ENCODE data around the gene CDH23. TPM values are rescaled to one million over a fixed set of nuclear protein-coding genes. Genes with fewer than 3 reads are reported as not detected.

The CDH23 gene
- total RNA-seq, 4 donors from 2014 or later = 14.4 to 29.6 (median 19.7) TPM

DNA sequence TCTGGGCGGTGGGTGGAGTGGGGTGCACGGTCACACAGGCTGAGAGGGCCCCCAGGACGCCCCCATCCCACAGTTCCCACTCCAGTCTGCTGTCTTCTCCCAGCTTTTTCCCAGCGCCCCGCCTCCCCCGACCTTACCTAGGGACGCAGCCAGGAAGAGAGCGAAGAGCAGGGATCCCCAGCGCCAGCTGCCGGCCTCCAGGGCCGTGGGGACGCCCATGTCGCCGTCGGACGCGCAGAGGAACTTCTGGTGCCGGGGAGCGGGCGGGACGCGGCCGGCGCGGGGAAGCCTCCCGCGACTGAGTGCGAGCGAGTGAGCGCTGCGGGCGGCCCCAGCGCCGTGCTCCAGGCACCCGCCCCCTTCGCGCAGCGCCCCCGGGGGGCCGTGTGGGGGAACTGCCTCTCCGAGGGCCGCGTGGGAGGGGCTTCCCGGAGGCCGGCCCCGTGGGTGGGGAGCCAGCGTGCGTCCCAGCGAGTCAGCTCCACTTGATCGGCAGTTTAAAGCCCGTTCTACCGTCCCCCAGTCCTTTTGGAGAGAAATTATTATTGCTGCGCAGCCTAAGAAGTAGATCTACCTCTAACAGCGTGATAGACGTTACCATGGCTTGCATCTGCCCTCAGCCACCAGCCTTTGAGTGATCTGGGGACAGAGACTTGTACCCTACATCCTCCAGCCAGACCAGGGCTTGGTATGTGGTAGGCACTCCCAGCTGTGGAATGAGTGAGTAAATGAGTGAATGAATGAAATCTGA lies 376.7 kb downstream of the CDH23 start, which contains the start of gene VSIR:
VSIR (minus strand) TSS at position 300 of the 751 bp plus-strand sequence; CDS start at position 219, 81 bp downstream.
- Histone ChIP-seq H3K4me3 (peak within 1 kb of the TSS; percentile 76 to 95 (median 85)), H3K9me3 (no peaks in the 10 kb centered on the region), H3K4me1 (peaks cover 60 to 81% (median 71%) of the 10 kb centered on the region in 4 donors), H3K27ac (replicated peaks in 1 of 4) (peak within 1 kb of the TSS; percentile 94 to 98 (median 96)), H3K27me3 (no peaks in the 10 kb centered on the region), H3K36me3 (no peaks in the 10 kb centered on the region)
- TF ChIP-seq EP300 (IDR thresholded peaks at IDR 0.05) = no peak
- peak; percentile 83 to 97 for TF ChIP-seq POLR2AphosphoS5 (IDR thresholded peaks at IDR 0.05)
- peak; percentile 89 for TF ChIP-seq POLR2A (IDR thresholded peaks at IDR 0.05; ENCODE audit: low read depth)
- TF ChIP-seq, protein P1, sequence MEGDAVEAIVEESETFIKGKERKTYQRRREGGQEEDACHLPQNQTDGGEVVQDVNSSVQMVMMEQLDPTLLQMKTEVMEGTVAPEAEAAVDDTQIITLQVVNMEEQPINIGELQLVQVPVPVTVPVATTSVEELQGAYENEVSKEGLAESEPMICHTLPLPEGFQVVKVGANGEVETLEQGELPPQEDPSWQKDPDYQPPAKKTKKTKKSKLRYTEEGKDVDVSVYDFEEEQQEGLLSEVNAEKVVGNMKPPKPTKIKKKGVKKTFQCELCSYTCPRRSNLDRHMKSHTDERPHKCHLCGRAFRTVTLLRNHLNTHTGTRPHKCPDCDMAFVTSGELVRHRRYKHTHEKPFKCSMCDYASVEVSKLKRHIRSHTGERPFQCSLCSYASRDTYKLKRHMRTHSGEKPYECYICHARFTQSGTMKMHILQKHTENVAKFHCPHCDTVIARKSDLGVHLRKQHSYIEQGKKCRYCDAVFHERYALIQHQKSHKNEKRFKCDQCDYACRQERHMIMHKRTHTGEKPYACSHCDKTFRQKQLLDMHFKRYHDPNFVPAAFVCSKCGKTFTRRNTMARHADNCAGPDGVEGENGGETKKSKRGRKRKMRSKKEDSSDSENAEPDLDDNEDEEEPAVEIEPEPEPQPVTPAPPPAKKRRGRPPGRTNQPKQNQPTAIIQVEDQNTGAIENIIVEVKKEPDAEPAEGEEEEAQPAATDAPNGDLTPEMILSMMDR (IDR thresholded peaks at IDR 0.05) = peak; percentile 91 to 95 (median 94)
- intact Hi-C loops (cut with DNase I) = loop anchor here (5.0 kb wide), 2 partner anchors 61 to 151 kb away; no protein-coding TSS in a partner anchor
- peak; percentile 96 for DNase-seq (ENCODE audit: extremely low spot score)
- WGBS = 2% methylated on average over 8 of the region's 55 CpGs

DNA sequence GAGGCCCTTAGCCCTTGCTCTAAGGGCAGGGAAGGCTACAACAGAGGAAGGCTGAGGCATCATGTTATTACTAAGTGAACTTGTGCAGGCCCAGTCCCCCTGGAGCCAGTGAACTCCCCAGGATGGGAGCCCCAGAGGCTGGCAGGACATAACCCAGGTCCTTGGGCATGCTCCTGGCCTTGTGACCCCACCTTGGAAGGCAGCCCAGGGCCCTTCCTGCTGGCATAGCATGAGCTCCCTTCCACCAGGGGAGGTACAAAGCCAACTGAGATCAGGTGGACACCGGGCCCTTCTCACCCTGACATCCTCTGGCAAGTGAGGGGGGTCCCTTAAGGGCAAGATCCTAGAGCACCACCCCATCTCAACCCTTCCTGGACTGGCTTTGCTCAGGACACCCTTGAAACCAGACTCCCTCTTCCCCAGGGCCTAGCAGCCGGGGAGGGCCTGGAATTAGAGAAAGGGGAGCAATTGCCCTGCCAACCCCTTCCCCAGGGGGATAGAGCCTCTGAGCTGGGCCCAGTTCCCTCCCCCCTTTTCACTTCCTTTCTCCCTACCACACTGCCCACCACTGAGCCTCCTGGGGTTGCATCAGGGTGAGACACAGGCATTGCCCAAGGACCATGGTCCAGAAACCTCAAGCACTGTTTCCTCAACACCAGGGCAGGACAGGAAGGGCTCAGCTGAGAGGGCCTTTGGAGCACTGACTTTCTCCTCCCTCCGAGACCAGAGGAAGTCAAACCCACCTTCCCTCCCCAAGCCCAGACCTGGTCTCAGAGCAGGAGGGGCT lies 378.4 kb downstream of the CDH23 start:
- TF ChIP-seq, protein P1 (IDR thresholded peaks at IDR 0.05) = no peak
- TF ChIP-seq POLR2AphosphoS5 (IDR thresholded peaks at IDR 0.05) (no peak), EP300 (IDR thresholded peaks at IDR 0.05) (no peak), POLR2A (IDR thresholded peaks at IDR 0.05; ENCODE audit: low read depth) (no peak)

DNA sequence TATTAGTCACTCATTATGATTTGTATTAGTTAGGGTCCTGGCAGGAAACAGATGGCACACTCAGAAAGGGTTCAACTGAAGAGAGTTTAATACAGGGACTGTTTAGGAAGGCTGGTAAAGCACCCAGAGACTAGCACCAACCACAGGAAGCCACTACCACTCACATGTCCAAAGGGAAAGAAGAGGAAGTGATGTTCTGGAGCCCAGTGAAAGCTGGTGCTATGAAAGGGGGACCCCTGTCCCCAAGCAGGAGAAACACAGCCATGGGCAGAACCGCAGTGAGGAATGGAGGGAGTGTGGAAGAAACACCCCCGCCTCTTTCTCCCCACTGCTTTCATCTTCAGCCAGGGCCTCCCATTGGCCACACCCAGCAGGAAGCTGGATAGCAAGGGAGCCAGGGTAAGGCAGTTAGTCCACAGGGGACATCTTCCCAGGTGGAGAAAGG lies 379.8 kb downstream of the CDH23 start:
- no peak for DNase-seq (ENCODE audit: extremely low spot score)
- Histone ChIP-seq H3K36me3 (no peaks in the 10 kb centered on the region), H3K9me3 (no peaks in the 10 kb centered on the region), H3K4me3 (no peak overlapping the region), H3K27ac (replicated peaks in 1 of 4) (no peak overlapping the region), H3K4me1 (peaks cover 30 to 50% (median 40%) of the 10 kb centered on the region in 4 donors), H3K27me3 (no peaks in the 10 kb centered on the region)
- intact Hi-C loops (cut with DNase I) = loop anchor here (2.0 kb wide), 1 partner anchor 454 kb away; no protein-coding TSS in a partner anchor
- 85% methylated on average over 2 of the region's 2 CpGs for WGBS
- no peak for TF ChIP-seq EP300 (IDR thresholded peaks at IDR 0.05)
- TF ChIP-seq POLR2AphosphoS5 (IDR thresholded peaks at IDR 0.05) = no peak
- TF ChIP-seq, protein P1 (IDR thresholded peaks at IDR 0.05) = no peak

More for the DNA sequence above, 378.4 kb downstream of the CDH23 start:
- H3K27ac ChIP-seq (replicated peaks in 1 of 4) = no peak overlapping the region
- peaks cover 44 to 64% (median 54%) of the 10 kb centered on the region in 4 donors for H3K4me1 ChIP-seq
- no peaks in the 10 kb centered on the region for H3K36me3 ChIP-seq
- no peak for DNase-seq (ENCODE audit: extremely low spot score)
- WGBS = 57% methylated on average over 3 of the region's 3 CpGs
- H3K9me3 ChIP-seq = no peaks in the 10 kb centered on the region
- intact Hi-C loops (cut with DNase I) = loop anchor here (5.0 kb wide), 2 partner anchors 63 to 153 kb away; no protein-coding TSS in a partner anchor
- H3K4me3 ChIP-seq = no peak overlapping the region
- no peaks in the 10 kb centered on the region for H3K27me3 ChIP-seq

DNA sequence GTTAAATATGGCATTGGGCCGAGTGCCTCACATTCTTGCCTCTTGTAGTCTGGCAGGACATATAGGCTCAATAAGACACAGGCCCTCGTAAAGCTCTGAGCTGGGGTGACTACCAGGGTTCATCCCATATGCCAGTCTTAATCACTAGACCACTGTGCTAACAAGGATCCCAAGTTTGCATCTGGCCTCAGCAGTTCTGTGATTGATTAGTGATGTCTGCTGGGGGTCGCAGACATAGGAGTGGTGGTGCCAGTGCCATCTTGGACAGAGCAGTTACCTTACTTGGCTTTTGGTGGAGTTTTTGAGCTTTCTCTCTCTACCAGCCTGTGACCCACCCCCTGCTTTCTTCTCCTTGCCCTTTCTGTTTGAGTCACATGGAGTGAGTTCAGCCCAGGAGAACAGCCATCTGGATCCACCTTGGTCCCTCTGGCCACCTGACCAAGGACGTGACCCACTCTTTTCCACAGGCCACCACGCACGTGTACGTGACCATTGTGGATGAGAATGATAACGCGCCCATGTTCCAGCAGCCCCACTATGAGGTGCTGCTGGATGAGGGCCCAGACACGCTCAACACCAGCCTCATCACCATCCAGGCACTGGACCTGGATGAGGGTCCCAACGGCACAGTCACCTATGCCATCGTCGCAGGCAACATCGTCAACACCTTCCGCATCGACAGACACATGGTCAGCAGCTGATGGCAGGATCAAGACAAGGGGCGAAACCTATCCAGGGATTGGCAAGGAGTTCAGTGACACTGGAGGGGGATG lies 380.7 kb downstream of the CDH23 start:
- no peak overlapping the region for H3K27ac ChIP-seq (replicated peaks in 1 of 4)
- no peaks in the 10 kb centered on the region for H3K27me3 ChIP-seq
- H3K4me1 ChIP-seq = peaks cover 21 to 43% (median 32%) of the 10 kb centered on the region in 4 donors
- H3K4me3 ChIP-seq = no peak overlapping the region
- intact Hi-C loops (cut with DNase I) = loop anchor here (2.0 kb wide), 1 partner anchor 455 kb away; no protein-coding TSS in a partner anchor
- no peaks in the 10 kb centered on the region for H3K36me3 ChIP-seq
- WGBS = 94% methylated on average over 17 of the region's 17 CpGs
- no peak for DNase-seq (ENCODE audit: extremely low spot score)
- TF ChIP-seq EP300 (IDR thresholded peaks at IDR 0.05) (no peak), POLR2A (IDR thresholded peaks at IDR 0.05; ENCODE audit: low read depth) (no peak), POLR2AphosphoS5 (IDR thresholded peaks at IDR 0.05) (no peak)
- TF ChIP-seq, protein P1 (IDR thresholded peaks at IDR 0.05) = no peak
- no peaks in the 10 kb centered on the region for H3K9me3 ChIP-seq
